T-helper 2 cell (primary cell): ENCODE results near the gene HIBADH.
A peak's percentile ranks its signal among the peaks of the same experiment; 100 is the strongest.

Experiments used
- DNase-seq, 5 experiments: peaks; one replicate each; pipeline versions ENCODE4 v3.0.0 to v3.0.0-alpha.2; 2012 to 2022
- total RNA-seq, 2 donors: gene quantifications; one replicate each; lab custom pipeline; 2026; lab: John Stamatoyannopoulos, UW

HIBADH gene
- total RNA-seq, result 10.0 to 14.0 reads per million in 2 donors

DNA sequence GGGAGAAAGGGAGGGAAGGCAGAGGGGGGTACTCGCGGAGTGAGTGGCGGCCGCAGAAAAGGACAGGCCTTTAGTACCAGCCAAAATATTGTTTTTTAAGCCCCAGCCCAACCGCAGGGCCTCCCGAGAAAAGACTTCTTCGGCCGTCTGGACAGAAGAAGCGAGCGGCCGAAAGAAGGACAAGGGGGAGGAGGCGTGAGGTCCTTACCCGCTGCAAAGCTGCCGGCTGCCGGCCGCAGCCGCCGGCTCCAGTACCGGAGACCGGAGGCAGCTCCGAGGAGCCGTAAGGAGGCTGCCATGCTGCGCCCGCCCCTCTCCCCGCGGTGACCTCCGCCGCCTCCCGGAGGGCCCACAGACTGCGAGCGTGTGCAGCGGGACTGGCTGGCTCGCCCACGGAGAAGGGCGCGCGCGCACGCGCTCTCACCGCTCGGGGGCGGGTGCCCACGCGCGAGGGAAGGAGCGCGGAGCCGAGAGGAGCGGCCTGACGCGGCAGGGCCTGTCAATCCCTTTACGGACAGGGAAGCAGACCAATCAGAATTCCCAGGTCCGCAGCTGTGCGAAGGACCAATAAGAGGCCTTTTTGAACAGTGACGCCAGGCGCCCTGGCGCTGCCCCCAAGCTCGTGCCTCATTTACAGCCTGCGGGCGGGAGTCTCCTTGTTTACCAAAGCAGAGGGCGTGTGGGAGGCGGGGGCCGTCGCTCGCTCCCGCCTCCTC, at the start of gene HIBADH:
TSS of gene HIBADH (minus strand) at position 394 of the 716 bp plus-strand sequence. CDS start at position 299, 95 bp downstream.
- peak; percentile 89 to 100 (median 94) for DNase-seq

DNA sequence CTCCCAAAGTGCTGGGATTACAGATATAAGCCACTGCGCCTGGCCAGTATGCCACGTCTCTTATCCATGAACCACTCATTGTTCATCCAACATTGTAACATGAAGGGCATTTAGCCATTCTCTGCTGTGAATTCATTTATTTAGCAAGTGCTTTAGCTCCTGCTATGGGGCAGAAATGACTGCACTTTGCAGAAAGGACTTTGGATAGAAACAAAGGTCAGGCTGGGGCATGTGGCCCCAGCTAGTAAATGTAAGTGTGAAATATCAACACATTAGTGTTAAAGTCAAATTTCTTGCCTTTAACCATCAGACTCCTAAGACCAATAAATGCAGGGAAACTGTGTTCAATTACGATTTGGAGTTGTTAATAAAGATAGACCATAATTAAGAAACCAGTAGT, 49.5 kb upstream of the HIBADH start:
- no peak for DNase-seq

- DNase-seq, result peak in 1 of 5 experiments; percentile 91
Measured at GRCh38 chr7:27709137-27710075, 46.7 kb upstream of the HIBADH start.

DNA sequence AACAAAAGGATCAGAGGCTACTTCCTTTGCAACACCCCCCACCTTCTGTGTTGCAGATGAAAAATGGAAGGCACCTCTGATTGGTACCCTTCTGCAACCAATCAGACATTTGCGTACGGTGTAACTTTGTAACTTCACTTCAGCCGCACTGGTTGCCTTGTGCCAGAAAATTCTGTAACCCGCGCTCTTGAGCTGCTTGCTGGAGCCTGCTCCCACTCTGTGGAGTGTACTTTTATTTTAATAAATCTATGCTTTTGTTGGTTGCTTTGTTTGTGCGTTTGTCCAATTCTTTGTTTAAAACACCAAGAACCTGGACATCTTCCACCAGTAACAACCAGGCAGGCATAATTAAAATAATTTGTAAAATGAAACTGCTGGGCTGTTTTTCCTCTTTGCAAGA, 45.8 kb upstream of the HIBADH start:
- DNase-seq, result peak in 1 of 5 experiments; percentile 22

DNA sequence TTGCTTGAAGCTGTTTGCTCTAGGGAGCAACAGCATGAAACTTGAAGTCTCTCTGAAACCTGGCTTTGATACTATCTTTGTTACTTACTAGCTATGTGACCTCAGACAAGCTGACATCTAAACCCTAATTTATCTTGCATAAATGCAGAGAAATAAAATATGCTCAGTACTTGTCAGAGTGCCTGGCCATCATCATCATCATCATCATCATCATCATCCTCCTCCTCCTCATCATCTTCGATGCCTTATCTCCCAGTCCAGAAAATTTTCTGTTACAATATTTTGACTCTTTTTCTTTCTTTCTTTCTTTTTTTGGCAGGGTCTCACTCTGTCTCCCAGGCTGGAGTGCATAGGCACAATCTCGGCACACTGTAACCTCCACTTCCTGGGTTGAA, 42.5 kb upstream of the HIBADH start:
- DNase-seq, result peak in 1 of 5 experiments; percentile 58

- no peak for DNase-seq
Measured at GRCh38 chr7:27704422-27705199, 41.9 kb upstream of the HIBADH start.

DNA sequence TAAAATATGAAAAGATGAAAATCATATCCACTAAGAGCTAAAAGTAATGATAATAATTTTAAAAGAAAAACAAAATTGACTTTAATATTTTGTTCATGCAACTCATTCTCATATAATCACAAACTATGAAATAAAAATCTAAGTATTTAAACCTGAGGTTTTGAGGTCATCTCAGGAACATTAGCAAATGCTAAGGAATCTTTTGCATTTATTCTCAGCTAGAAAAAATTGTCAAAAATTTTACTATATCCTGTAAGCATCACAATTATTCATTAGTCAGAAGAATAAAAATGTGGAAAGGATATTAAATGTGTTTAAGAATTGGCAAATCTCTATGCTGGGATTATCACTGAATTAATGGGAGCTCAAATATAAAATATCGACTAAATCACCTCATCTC, 40.5 kb upstream of the HIBADH start:
- DNase-seq, result no peak

GRCh38 chr7:27700501-27700900, 37.8 kb upstream of the HIBADH start:
- no peak for DNase-seq

- DNase-seq, result no peak
Measured at GRCh38 chr7:27699751-27700150, 37.1 kb upstream of the HIBADH start.

- peak in 1 of 5 experiments; percentile 59 for DNase-seq
Measured at GRCh38 chr7:27697861-27698430, 35.3 kb upstream of the HIBADH start.

DNA sequence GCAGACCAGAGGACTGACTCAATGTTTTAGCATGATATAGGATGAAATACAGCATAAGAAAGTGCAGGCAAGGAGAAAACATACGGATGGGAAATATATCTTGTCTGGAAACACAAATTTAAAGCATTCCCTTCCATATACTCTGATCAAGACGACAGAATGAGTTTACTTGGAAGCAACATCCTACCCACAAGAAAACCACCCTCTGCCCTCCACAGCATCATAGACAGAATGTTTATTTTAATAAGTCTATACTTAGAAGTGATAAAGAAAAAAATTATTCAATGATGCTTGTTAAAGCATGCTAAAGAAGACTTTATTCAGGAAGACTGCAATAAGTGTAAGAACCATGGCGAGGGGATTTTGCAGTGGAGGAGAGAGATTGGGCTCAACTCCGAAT, 32.4 kb upstream of the HIBADH start:
- DNase-seq, result no peak

DNA sequence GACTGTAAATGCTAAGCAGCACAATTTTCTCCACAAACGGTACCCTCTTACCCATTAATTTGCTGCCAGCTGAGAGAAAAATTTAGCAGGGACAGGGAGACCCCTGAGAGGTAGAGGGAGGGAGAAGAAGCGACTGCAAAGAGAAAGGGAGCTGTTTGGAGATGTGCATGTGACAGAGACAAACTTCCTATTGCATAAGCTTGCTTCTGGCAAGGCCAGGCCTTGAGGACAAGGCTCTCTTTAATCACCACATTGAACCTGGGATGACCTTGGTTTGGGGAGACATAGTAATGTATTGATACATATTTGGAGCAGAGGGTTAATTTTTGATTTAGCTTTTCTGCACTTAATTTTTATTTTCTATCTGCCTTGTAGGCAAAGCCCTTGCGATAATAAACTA, 31.1 kb upstream of the HIBADH start:
- no peak for DNase-seq

- no peak for DNase-seq
Measured at GRCh38 chr7:27690649-27691048, 28.0 kb upstream of the HIBADH start.

DNA sequence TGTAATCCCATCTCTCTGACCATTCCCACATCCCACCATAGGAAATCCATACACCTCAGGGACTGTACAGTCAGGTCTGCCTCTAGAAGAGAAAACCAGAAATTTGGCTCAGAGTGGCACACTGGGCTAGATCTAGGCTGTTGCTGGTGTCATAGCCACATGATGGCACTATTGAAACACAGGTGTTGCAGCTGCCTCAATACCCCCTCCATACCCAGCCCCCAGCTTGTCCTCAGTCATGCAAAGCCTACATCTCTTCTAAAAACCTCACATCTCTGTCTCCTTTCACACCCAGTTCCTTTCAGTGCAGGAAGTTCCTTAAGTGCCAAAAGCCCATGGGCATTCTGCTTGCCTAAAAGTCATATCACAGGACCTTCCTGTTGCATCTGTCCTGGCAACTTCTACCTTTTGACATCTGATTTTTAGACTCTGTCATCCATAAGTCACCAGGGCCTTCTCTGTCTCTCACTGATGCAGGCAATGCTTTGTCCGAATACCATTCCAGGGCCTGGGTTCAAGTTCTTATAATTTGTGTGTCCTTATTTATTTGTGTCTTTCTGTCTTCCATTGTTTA, 27.0 kb upstream of the HIBADH start:
- peak in 1 of 5 experiments; percentile 83 for DNase-seq

- no peak for DNase-seq
Measured at GRCh38 chr7:27689150-27689549, 26.5 kb upstream of the HIBADH start.

DNA sequence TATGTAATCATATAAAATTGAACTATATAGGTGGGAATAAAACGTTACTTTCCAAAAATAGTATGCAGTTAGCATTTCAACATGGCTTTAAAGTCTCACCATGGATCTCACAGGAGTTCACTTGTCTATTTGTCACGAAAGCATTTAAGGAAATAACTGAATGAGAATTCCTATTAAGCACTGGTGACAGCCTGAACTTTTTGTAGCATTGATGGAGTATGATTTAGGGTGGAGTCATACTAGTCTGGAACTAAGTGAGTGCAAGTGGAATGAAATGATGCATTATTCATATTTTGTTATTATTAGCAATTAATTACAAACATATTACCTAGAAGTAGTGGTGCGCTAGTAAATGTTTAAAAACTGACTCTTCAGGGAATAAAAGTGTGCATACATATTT, 26.0 kb upstream of the HIBADH start:
- no peak for DNase-seq

DNA sequence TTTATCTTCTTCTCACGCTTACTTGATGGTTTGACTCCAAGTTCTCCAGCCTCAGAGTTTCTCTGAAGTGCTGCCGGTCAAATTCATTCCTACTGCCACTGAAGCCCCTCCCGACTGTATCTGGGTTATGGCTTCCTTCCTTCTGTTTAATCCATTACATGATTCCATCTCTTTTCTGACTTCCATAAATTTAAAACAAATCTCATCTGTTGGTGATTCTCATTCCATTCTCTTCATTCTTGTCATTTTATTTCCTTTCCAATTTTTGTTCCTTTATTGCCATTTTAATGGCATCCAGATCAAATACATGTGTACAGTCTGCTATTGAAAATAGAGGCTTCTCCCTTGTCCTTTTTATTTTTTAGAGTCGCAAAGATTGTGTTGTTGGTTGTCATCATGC, 25.4 kb upstream of the HIBADH start:
- DNase-seq, result no peak

GRCh38 chr7:27686315-27686714, 23.6 kb upstream of the HIBADH start:
- DNase-seq, result no peak

DNA sequence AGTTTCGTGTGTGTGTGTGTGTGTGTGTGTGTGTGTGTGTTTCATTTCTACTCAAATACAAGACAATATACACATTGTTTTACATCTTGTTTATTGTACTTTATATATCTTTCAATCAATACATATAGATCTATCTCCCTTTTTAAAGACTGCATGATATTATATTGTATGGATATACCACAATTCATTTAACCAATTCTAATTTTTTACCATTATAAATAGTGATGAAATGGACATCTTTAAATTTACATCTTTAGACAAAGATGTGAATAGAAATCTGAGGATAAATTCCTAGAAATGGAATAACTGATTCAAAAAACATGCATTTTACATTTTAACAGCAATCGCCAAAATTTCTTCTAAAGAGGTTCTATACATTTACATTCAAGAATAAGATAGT, 23.2 kb upstream of the HIBADH start:
- DNase-seq, result no peak

- DNase-seq, result no peak
Measured at GRCh38 chr7:27685209-27685608, 22.5 kb upstream of the HIBADH start.

DNA sequence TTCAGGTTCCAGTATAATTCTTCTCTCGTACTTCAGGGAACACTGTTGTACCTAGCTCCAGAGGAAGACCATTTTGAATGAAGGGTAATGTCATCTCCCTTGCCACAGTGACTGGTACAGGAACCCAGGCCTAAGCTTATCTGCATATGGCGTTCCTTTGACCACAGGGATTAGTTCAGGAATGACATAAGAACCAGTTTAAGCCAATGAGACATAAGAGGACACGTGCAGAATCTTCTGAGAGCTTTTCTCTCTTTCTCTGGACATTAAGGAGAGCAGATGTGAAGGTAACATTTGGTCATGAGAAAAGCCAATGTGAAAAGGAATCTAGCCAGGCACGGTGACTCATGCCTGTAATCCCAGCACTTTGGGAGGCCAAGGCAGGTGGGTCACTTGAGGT, 21.8 kb upstream of the HIBADH start:
- no peak for DNase-seq

- DNase-seq, result no peak
Measured at GRCh38 chr7:27680610-27681009, 17.9 kb upstream of the HIBADH start.
